Measurements from ENCODE around the gene TEX2. TPM values are rescaled to one million over a fixed set of nuclear protein-coding genes. Genes with fewer than 3 reads are reported as not detected.
A peak's percentile ranks its signal among the peaks of the same experiment; 100 is the strongest.

TEX2 gene
- total RNA-seq, 1 donor from 2014 or later, result 58.0 TPM

- no peak for DNase-seq
- intact Hi-C loops (cut with micrococcal nuclease), result no loop called here
- no peak overlapping the region for H3K4me3 ChIP-seq
- TF ChIP-seq CTCF (IDR thresholded peaks at IDR 0.05; ENCODE audit: borderline replicate concordance), result no peak
- peaks cover 62% of the 10 kb centered on the region for H3K4me1 ChIP-seq
- no peaks in the 10 kb centered on the region for H3K27me3 ChIP-seq (ENCODE audit: low read depth)
- peak overlapping the region; percentile 3 for H3K27ac ChIP-seq (replicated peaks)
- no peaks in the 10 kb centered on the region for H3K36me3 ChIP-seq
- H3K9me3 ChIP-seq (replicated peaks), result peaks cover 13% of the 10 kb centered on the region
Measured at GRCh38 chr17:64200080-64201032, 62.7 kb downstream of the TEX2 start.

- peaks cover 13% of the 10 kb centered on the region for H3K9me3 ChIP-seq (replicated peaks)
- H3K4me1 ChIP-seq, result peaks cover 55% of the 10 kb centered on the region
- TF ChIP-seq CTCF (IDR thresholded peaks at IDR 0.05; ENCODE audit: borderline replicate concordance), result no peak
- no peak for DNase-seq
- no peaks in the 10 kb centered on the region for H3K27me3 ChIP-seq (ENCODE audit: low read depth)
- no peak overlapping the region for H3K27ac ChIP-seq (replicated peaks)
- no peaks in the 10 kb centered on the region for H3K36me3 ChIP-seq
- intact Hi-C loops (cut with micrococcal nuclease), result no loop called here
- H3K4me3 ChIP-seq, result no peak overlapping the region
Measured at GRCh38 chr17:64198331-64199090, 64.5 kb downstream of the TEX2 start.

DNA sequence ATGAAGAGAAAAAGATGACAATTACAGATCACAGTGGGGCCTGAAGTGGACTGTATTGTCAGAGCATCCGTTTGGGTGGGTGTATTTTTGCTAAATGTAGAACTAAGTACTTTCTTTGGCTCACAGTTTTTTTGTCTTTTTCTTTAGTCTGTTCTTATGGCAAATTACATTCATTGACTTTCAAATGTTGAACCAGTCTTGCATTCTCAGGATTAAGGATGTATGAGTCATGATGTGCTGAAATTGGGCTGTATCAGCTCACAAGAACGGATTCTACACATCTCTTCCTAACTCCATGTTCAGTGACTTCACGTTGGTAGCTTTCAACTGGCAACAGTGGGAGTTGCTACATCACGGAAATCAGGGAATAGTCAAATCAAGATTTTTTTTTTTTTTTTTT lies 66.5 kb downstream of the TEX2 start:
- H3K4me3 ChIP-seq, result no peak overlapping the region
- H3K9me3 ChIP-seq (replicated peaks), result peaks cover 13% of the 10 kb centered on the region
- no peak overlapping the region for H3K27ac ChIP-seq (replicated peaks)
- H3K4me1 ChIP-seq, result peaks cover 51% of the 10 kb centered on the region
- no peak for DNase-seq
- intact Hi-C loops (cut with micrococcal nuclease), result no loop called here
- TF ChIP-seq CTCF (IDR thresholded peaks at IDR 0.05; ENCODE audit: borderline replicate concordance), result no peak
- H3K36me3 ChIP-seq, result peaks cover 16% of the 10 kb centered on the region
- no peaks in the 10 kb centered on the region for H3K27me3 ChIP-seq (ENCODE audit: low read depth)

- no peak for TF ChIP-seq CTCF (IDR thresholded peaks at IDR 0.05; ENCODE audit: borderline replicate concordance)
- Histone ChIP-seq H3K4me1 (peaks cover 48% of the 10 kb centered on the region), H3K9me3 (replicated peaks) (peaks cover 13% of the 10 kb centered on the region), H3K27me3 (ENCODE audit: low read depth) (no peaks in the 10 kb centered on the region), H3K36me3 (peaks cover 16% of the 10 kb centered on the region), H3K27ac (replicated peaks) (no peak overlapping the region), H3K4me3 (no peak overlapping the region)
- DNase-seq, result no peak
- intact Hi-C loops (cut with micrococcal nuclease), result no loop called here
Measured at GRCh38 chr17:64193561-64193960, 69.5 kb downstream of the TEX2 start.

DNA sequence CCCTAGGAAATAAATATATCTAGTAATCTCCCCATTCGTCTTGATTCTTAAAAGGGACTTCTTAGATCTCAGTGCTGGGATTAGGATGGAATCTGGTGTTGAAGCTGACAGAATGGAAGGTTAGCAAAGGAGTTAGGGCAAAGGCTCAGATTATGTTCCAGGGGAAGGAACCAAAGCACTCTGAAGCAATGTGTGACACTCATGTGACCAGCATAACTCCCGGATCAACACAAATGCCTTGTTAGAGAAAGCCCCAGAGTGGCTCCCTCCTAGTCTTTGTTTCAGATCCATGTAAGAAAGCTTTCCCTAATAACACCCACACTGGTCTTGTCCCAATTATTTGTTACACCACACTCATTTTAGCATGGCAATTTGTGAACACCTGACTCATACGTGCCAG lies 70.5 kb downstream of the TEX2 start:
- H3K27ac ChIP-seq (replicated peaks), result no peak overlapping the region

More for the DNA sequence above, 70.5 kb downstream of the TEX2 start:
- intact Hi-C loops (cut with micrococcal nuclease), result no loop called here
- peaks cover 48% of the 10 kb centered on the region for H3K4me1 ChIP-seq
- no peaks in the 10 kb centered on the region for H3K27me3 ChIP-seq (ENCODE audit: low read depth)
- TF ChIP-seq CTCF (IDR thresholded peaks at IDR 0.05; ENCODE audit: borderline replicate concordance), result no peak
- no peak overlapping the region for H3K4me3 ChIP-seq
- DNase-seq, result no peak
- peaks cover 23% of the 10 kb centered on the region for H3K36me3 ChIP-seq
- peaks cover 9% of the 10 kb centered on the region for H3K9me3 ChIP-seq (replicated peaks)
